Activated T-helper 17 cell treated with anti-CD3 and anti-CD28 coated beads, Interleukin-2, amount 50 U/mL, for 72 hours (primary cell): ENCODE data around the gene SETBP1. TPM values are rescaled to one million over a fixed set of nuclear protein-coding genes. Genes with fewer than 3 reads are reported as not detected.

ENCODE experiments used
- ATAC-seq: fragments of 150-1000 bp; cut with Tn5 transposase; replicated peaks from 2 replicates; pipeline ENCODE4 v1.10.0; 2021; ENCODE audit warnings: mild to moderate bottlenecking, moderate library complexity
- H3K27ac Mint-ChIP-seq: one replicate; pipeline ENCODE4 v1.8.0; 2022; ENCODE audit warnings: mixed read lengths
- H3K27me3 Mint-ChIP-seq: one replicate; pipeline ENCODE4 v1.8.0; 2022; ENCODE audit warnings: mixed read lengths
- H3K36me3 Mint-ChIP-seq: one replicate; pipeline ENCODE4 v1.8.0; 2022; ENCODE audit warnings: low read depth, mild to moderate bottlenecking, mixed read lengths
- H3K4me1 Mint-ChIP-seq: one replicate; pipeline ENCODE4 v1.8.0; 2022; ENCODE audit warnings: mixed read lengths
- H3K4me3 Mint-ChIP-seq: one replicate; pipeline ENCODE4 v1.8.0; 2022; ENCODE audit warnings: mild to moderate bottlenecking, mixed read lengths
- H3K9me3 Mint-ChIP-seq: one replicate; pipeline ENCODE4 v1.8.0; 2022; ENCODE audit warnings: mixed read lengths
- total RNA-seq, 2 donors: library from RNA; stranded (reverse); gene quantifications; one replicate each; pipeline ENCODE4 v1.2.3, GENCODE V29; 2022

SETBP1 gene
- total RNA-seq, 2 donors from 2014 or later: 2.2 to 7.6 TPM

DNA sequence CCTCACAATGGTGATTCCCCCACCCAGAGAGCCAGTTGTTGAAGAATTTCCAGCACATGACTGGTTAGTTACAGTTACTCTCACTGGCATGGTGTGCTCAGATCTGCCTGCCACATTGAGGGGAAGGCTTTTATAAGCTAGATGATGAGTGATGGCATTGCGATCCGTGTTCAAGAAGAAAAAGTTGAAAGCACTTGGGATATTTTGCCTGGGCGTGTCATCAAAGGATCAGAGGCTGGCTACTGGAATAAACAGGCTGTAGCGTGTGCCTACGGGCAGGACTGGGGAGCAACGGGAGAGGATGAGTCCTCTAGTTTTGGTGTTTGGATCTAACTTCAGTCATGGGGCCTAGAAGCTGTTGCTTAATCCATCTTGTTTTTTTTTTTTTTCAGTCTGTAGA lies 175.0 kb downstream of the SETBP1 start:
- Mint-ChIP-seq H3K4me3 (no peak overlapping the region), H3K27ac (no peak overlapping the region), H3K36me3 (no peaks in the 10 kb centered on the region), H3K27me3 (peaks cover 18% of the 10 kb centered on the region), H3K4me1 (no peaks in the 10 kb centered on the region), H3K9me3 (no peaks in the 10 kb centered on the region)
- no peak for ATAC-seq

DNA sequence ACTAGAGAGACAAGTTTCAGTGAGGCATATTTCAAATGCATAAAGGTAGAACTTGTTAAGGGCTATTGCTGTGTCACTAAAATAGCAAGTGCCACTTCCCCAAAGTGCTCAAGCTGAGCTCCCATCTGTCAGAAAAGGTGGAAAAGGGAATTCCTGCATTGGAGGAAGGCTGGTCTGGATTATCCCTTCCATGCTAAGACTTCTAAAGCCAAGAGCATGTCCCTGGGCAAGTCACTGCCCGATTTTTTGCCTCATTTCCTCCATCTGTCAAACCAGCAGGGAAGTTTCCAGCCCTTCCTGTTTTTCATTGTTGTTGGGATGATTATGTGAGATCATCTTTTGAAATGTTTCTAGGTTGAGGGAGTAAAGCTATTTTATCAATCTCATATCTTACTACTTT lies 175.5 kb downstream of the SETBP1 start:
- H3K4me3 Mint-ChIP-seq: no peak overlapping the region
- H3K4me1 Mint-ChIP-seq: no peaks in the 10 kb centered on the region
- ATAC-seq: no peak
- no peaks in the 10 kb centered on the region for H3K36me3 Mint-ChIP-seq
- no peaks in the 10 kb centered on the region for H3K9me3 Mint-ChIP-seq
- H3K27ac Mint-ChIP-seq: no peak overlapping the region
- peaks cover 18% of the 10 kb centered on the region for H3K27me3 Mint-ChIP-seq

DNA sequence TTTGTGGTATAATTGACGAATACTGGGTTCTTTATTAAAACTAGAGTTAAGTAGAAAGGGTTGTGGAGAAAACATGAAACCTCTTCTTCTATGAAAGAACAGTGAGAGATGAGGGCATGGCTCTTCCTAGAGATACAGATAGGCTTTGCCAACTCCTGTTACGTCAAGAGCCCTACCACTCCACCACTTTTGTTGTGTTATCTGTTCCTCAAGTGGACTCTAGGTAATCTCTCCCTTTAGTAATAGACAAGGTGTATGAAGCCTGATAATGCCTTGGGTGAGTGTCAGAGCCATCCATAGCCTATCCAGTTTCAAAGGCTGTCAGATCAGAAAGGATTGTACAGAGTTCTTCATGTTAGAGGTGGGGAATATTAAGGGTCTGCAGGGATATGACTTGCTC lies 176.4 kb downstream of the SETBP1 start:
- Mint-ChIP-seq H3K27ac (no peak overlapping the region), H3K27me3 (peaks cover 18% of the 10 kb centered on the region), H3K36me3 (no peaks in the 10 kb centered on the region), H3K4me3 (no peak overlapping the region), H3K4me1 (no peaks in the 10 kb centered on the region), H3K9me3 (no peaks in the 10 kb centered on the region)
- ATAC-seq: no peak

DNA sequence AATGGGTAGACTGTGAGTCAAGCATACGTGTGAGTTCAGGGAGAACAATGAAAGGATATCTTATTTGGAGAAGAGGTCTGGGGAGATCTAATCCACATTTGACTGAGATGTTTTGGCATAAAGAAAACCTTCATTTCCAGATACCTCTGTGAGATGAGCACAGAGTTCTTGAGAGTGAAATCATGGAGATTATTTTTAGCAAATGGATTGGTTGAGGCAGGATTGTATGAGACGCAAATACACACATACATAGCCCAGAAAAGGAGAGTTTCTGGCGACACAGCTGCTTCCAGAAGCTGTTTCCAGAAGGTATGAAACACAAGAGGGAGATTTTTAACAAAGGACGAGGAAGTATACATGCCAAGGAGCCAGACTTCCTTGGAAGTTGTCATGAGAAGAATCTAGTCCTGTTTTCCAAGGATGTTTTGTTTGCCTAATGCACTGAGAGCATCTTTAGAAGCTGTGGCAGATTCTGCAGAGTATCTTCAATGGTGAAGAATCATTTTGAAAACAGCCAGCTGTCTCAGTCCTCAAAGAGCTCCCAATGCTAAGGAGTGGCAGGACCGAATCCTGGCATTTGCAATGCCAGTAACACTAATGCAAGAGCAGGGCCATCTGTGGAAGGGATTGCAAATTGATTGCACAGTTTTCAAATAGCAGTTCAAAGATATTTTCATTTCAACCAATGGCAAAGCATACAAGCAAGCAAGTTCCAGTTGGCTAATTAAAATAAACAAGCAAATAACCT lies 177.2 kb downstream of the SETBP1 start:
- Mint-ChIP-seq H3K4me1 (no peaks in the 10 kb centered on the region), H3K9me3 (no peaks in the 10 kb centered on the region), H3K27me3 (peaks cover 18% of the 10 kb centered on the region), H3K4me3 (no peak overlapping the region), H3K36me3 (no peaks in the 10 kb centered on the region), H3K27ac (no peak overlapping the region)
- ATAC-seq: no peak

DNA sequence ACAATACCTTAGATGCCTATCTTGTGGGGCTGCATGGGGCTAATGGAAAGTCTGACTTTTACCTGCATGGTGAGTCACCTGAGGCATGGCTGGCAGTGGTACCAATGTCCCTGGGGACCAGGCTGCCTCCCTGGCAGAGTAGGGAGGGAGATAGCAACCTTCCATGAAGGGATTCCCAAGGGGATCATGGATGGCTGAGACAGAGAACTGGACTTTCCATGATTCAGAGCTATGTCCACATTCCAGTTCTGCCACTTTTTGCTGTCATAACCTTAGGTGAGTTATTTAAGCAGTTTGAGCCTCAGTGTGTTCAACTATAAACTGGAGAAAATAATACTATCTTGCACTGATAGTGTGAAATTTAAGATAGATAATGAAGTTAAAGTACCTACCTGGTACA lies 178.6 kb downstream of the SETBP1 start:
- no peak for ATAC-seq
- no peaks in the 10 kb centered on the region for H3K9me3 Mint-ChIP-seq
- H3K27ac Mint-ChIP-seq: no peak overlapping the region
- peaks cover 27% of the 10 kb centered on the region for H3K27me3 Mint-ChIP-seq
- H3K36me3 Mint-ChIP-seq: no peaks in the 10 kb centered on the region
- no peak overlapping the region for H3K4me3 Mint-ChIP-seq
- no peaks in the 10 kb centered on the region for H3K4me1 Mint-ChIP-seq

DNA sequence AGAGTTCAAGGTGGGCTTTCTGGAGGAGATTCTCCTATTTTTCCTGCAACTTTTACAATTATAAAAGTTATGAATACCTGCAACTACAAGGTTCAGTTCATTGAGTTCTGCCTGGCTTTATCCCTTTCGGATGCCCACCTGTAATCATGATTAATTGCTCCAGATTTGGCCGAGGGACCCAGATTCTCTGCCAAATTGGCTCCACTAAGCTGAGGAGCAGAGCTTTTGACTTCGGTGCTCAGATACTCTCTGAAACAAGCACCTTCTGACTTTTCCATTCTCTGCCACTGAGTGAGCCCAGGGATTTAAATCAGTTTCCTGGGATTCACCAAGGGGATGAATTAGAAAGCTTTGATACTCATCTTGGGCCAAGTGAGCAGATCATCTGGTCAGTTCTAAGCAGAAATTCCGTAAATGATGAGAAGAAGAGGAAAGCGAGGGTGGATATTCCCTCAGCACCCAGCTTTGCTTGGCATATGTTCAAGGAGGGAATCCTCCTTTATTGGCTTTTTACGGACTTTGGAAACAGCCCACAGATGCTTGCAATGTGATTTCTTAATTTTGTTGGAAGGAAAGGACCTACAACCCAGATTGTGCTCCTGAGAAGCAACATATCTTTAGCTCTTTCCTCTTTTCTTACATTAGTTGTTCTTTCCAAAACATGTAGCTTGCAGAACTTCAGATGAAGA lies 179.2 kb downstream of the SETBP1 start:
- Mint-ChIP-seq H3K27me3 (peaks cover 24% of the 10 kb centered on the region), H3K4me1 (no peaks in the 10 kb centered on the region), H3K9me3 (no peaks in the 10 kb centered on the region), H3K4me3 (no peak overlapping the region), H3K27ac (no peak overlapping the region), H3K36me3 (no peaks in the 10 kb centered on the region)
- ATAC-seq: no peak

DNA sequence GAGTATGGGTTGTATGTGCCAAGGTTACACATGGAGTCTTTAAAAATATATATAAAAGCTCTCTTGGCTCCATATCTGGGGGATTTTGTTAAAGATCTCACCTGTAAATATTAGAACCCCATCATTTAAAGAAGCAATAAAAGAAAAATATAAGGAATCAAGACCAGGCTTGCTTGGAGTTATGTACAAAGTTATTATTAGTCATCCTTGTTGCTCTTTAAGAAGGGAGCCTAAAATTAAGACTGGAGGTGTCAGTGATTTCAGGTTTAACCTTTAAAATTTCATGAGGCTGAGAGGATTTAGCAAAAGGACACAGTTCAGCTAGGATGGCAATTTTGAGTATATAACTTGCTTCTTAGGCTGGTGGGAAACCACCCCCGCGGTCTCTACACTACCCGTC lies 181.4 kb downstream of the SETBP1 start:
- Mint-ChIP-seq H3K27ac (no peak overlapping the region), H3K27me3 (peaks cover 29% of the 10 kb centered on the region), H3K36me3 (no peaks in the 10 kb centered on the region), H3K4me3 (no peak overlapping the region), H3K4me1 (no peaks in the 10 kb centered on the region), H3K9me3 (no peaks in the 10 kb centered on the region)
- no peak for ATAC-seq

DNA sequence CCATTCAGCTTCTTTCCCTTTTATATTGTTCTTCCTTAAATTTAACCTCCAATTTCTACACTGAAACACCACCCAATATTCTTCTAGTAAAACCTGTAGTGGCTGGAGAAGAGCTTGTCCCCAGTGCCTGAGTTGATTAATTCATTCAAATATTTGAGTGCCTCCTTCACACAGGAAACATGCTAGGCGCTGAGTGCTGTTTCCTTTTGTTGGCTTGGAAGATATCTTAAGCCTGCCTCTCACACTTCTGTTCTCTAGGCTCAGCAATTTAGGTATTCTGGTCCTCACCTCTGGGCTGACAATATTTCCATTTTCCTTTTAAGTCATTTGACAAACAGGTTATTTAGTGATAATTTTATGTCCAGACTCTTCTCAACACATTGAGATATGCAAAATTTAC lies 185.4 kb downstream of the SETBP1 start:
- Mint-ChIP-seq H3K4me3 (no peak overlapping the region), H3K27me3 (peaks cover 20% of the 10 kb centered on the region), H3K4me1 (no peaks in the 10 kb centered on the region), H3K9me3 (no peaks in the 10 kb centered on the region), H3K36me3 (no peaks in the 10 kb centered on the region), H3K27ac (no peak overlapping the region)
- ATAC-seq: no peak

DNA sequence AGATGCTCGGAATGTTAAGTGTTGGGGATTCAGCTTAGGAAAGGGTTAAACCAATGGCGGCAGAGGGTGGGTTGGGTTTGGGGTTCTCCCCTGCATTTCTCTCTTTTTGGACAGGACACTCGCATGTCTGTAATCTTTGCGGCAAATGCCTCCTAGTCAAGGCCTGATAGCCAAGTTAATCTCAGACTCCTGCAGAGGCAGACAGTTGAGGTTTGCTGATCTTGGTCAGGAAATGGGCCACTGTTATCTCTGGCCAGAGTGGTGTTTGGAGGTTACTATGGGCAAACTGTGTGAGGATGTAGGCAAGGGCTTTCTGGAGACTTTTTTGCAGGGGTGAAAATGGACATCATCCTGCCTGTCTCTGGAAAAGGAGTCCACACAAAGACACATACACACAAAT lies 188.8 kb downstream of the SETBP1 start:
- H3K36me3 Mint-ChIP-seq: no peaks in the 10 kb centered on the region
- H3K4me1 Mint-ChIP-seq: no peaks in the 10 kb centered on the region
- peaks cover 15% of the 10 kb centered on the region for H3K27me3 Mint-ChIP-seq
- no peak overlapping the region for H3K4me3 Mint-ChIP-seq
- no peak for ATAC-seq
- no peaks in the 10 kb centered on the region for H3K9me3 Mint-ChIP-seq
- H3K27ac Mint-ChIP-seq: no peak overlapping the region

DNA sequence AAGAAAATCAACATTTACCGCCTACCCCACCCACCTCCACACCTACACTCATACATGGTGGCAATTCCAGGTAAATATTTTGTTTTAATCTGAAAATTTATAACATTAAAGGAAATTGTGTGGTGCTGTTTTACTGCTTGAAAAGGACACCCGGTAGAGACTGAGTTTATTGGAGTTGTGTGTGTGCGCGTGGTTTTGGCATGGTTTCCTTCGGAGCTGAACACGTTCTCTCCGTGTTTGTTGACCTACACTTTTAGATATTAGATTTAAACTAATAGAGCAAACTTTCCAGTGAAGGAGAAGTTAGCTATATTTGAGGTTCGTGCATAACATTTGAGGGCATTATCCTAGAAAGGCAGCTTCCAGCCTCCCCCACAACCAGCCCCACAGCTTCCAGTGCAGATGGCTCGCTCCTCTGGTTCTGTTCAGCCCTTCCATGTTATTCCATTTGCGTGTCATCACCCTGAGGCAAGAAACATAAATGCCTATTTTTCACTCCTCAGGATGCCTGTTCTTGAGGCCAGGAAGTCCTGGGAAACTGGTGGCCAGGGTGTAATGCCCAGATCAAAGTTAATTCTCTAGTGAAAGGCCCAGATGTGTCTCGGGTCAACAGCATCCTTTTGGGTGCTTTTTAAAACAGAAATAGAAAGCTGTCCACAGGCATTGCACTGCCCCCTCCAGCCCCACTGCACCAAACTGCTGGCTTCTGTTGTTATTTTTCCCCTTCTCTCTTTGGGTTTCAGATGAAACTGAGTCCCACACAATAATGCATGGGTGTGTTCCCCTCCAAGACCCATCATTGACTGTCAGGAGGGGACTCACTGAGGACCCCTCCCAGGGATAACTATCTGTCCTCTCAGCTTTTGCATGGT lies 190.2 kb downstream of the SETBP1 start:
- H3K36me3 Mint-ChIP-seq: no peaks in the 10 kb centered on the region
- no peak overlapping the region for H3K4me3 Mint-ChIP-seq
- no peaks in the 10 kb centered on the region for H3K9me3 Mint-ChIP-seq
- no peak for ATAC-seq
- H3K4me1 Mint-ChIP-seq: no peaks in the 10 kb centered on the region
- peak overlapping the region; percentile 19 for H3K27ac Mint-ChIP-seq
- H3K27me3 Mint-ChIP-seq: peaks cover 14% of the 10 kb centered on the region

DNA sequence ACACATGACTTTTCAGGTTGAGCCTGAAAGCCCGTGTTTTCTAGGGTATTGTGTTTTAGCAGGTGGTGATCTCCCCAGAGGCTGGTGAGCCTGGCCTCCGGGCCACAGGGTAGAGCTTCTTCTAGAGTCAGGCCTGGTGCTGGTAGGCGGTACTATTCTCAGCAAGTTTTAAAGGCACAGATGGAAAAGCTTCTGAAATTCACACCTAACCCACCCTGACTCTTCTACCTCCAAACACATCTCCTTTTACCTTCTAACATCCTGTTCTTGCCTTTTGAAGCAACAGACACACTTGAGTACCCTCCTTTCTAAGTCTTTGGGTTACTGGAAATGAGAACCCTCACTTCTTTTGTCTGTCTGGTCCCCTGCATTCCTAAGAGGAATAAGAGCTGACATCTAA lies 191.1 kb downstream of the SETBP1 start:
- Mint-ChIP-seq H3K9me3 (no peaks in the 10 kb centered on the region), H3K36me3 (no peaks in the 10 kb centered on the region), H3K4me3 (no peak overlapping the region), H3K27ac (peak overlapping the region; percentile 19), H3K27me3 (peaks cover 10% of the 10 kb centered on the region), H3K4me1 (no peaks in the 10 kb centered on the region)
- ATAC-seq: no peak

DNA sequence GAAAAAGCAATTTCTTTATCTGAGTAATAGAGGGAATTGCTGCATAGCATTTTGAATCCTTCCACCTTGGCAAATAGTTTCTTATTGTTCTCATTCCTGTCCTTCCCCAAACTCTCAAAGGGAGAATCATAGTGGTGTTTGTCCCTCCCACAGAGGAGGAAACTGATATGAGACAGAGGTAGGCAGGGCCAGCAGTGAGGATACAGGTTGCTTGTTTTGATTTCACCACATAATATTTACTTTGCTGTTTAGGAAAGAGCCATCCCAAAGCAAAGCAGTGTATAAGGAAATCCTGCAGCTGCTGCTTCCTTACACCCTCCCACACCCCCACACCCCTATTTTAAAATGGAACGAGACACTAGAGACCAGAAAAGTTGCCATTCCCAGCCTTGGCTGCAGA lies 195.3 kb downstream of the SETBP1 start:
- H3K9me3 Mint-ChIP-seq: no peaks in the 10 kb centered on the region
- peaks cover 10% of the 10 kb centered on the region for H3K27me3 Mint-ChIP-seq
- no peak overlapping the region for H3K4me3 Mint-ChIP-seq
- H3K27ac Mint-ChIP-seq: no peak overlapping the region
- ATAC-seq: no peak
- no peaks in the 10 kb centered on the region for H3K4me1 Mint-ChIP-seq
- no peaks in the 10 kb centered on the region for H3K36me3 Mint-ChIP-seq

DNA sequence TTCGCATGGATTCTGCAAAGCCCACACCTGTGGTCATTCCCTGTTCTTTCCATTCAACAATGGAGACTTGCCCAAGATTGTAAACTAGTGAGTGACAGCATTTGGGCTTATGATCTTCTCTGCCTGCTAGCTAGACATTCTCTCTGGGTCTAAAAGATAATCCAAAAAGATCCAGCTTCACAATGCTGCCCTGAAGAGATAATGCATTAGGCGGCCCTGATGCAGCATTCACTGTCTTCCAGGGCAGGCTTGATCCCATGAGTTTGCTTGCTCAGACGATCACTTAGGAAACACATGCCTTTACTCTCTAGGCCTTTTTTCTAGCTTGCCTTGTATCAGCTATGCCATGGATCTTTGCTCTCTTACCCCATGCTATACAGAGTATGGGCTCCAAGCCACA lies 196.1 kb downstream of the SETBP1 start:
- Mint-ChIP-seq H3K4me3 (no peak overlapping the region), H3K36me3 (no peaks in the 10 kb centered on the region), H3K9me3 (no peaks in the 10 kb centered on the region), H3K27me3 (peaks cover 13% of the 10 kb centered on the region), H3K27ac (no peak overlapping the region), H3K4me1 (no peaks in the 10 kb centered on the region)
- ATAC-seq: no peak

DNA sequence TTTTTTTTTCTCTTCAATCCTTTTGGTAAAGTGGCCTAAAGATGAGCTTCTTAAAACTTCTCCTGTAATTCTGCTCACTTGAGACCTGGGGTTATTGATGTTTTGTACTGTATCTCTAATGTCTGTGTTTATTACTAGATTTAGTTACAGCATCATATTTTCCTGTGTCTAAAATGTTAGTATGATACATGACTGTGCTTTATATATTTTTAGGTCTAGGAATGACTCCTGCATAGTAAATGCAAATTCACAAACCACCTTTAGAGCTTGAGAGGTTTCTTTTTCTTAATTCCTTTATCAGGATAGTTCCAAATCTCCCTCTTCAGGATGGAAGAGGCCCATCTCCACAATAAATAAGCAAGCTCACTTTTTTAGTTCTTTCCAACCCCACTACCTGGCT lies 197.6 kb downstream of the SETBP1 start:
- Mint-ChIP-seq H3K4me1 (no peaks in the 10 kb centered on the region), H3K27me3 (peaks cover 15% of the 10 kb centered on the region), H3K9me3 (no peaks in the 10 kb centered on the region), H3K36me3 (no peaks in the 10 kb centered on the region), H3K4me3 (no peak overlapping the region), H3K27ac (no peak overlapping the region)
- ATAC-seq: no peak

DNA sequence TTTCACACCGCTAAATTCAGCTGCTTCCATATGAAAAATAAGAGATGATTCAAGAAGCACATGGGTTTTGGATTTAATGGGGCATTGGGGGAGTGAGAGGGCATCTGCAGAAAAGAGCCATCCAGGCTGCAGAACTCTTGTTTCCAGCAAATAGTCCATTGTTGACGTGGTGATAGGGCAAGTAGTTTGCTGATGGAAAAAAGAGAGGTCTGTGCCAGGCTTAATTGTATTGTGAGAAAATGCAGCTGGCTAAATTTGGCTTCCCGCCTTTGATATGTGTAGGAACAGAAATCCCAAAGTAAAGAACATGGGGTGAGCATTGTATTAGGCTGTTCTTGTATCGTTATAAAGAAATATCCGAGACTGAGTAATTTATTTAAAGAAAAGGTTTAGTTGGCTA lies 199.5 kb downstream of the SETBP1 start:
- H3K9me3 Mint-ChIP-seq: no peaks in the 10 kb centered on the region
- no peak overlapping the region for H3K4me3 Mint-ChIP-seq
- no peak for ATAC-seq
- peaks cover 10% of the 10 kb centered on the region for H3K27me3 Mint-ChIP-seq
- H3K4me1 Mint-ChIP-seq: no peaks in the 10 kb centered on the region
- no peaks in the 10 kb centered on the region for H3K36me3 Mint-ChIP-seq
- H3K27ac Mint-ChIP-seq: no peak overlapping the region
